IPS-18c (cell line): Measurements from ENCODE around the gene MGAT4B.
"Not testable (repeated sequence)": the region's sequence is repeated elsewhere in the genome, so short reads cannot be mapped to it uniquely, and the experiment has no call there.

Experiments
- H3K4me3 ChIP-seq: 2 replicates; pipeline ENCODE4 v1.7.0; 2013; ENCODE audit warnings: low read depth, mild to moderate bottlenecking, low read length, moderate library complexity; ENCODE audit not compliant: insufficient read depth
- H3K9me3 ChIP-seq: one replicate; pipeline ENCODE4 v1.6.1; 2013; ENCODE audit warnings: mild to moderate bottlenecking, low read length, moderate library complexity; ENCODE audit not compliant: control insufficient read depth, insufficient read depth

Gene MGAT4B

GRCh38 chr5:179806250-179807048 lies at the start of gene MGAT4B:
Gene MGAT4B (minus strand): TSS chr5:179806866. CDS start chr5:179806583, 283 bp downstream.
- Histone ChIP-seq H3K4me3 (peak within 1 kb of the TSS; percentile 73), H3K9me3 (no peaks in the 10 kb centered on the region)

DNA sequence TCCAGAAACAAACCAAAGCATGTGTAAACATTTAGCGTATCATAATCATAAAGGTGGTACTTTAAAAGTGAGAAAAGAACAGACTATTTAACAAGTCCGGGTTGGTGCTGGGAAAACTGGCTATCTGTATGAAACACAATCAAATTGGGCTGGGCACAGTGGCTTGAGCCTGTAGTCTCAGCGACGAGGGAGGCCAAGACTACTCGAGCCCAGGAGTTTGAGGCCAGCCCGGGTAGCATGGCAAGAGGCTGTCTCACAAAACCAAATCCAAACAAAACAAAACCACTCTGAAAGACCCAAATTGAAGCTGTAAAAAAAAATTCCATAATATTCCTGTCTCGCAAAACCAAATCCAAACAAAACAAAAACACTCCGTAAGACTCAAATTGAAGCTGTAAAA lies 47.7 kb upstream of the MGAT4B start:
- Histone ChIP-seq H3K4me3 (no peak overlapping the region), H3K9me3 (peaks cover 2% of the 10 kb centered on the region)

DNA sequence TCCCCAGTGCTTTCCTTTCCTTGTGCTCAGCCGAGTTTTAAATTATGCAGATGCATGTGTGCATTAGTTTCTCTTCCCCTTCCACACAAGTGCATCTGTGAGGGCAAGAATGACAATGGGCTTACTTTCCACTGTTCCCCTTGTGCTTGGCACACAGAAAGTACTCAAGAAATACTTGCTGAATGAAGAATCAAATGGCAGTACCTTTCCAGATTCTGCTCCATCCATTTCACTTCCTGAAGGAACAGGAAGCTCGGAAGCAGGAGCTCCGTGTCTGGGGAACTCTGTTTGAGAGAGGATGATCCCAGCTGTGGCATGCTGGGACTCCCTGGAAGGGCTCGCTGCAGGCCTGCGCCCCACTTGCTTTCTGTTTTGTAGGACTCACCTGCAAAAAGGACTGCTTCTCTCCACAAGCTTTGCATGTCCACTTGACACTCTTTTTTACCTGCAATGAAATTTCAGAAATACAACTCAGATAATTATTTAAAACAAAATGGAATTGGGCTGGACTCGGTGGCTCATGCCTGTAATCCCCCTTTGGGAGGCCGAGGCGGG lies 46.4 kb upstream of the MGAT4B start:
- H3K9me3 ChIP-seq, result peaks cover 2% of the 10 kb centered on the region
- no peak overlapping the region for H3K4me3 ChIP-seq

- H3K4me3 ChIP-seq, result no peak overlapping the region
- peaks cover 4% of the 10 kb centered on the region for H3K9me3 ChIP-seq
Observed at GRCh38 chr5:179841621-179842020, 35.0 kb upstream of the MGAT4B start.

- H3K4me3 ChIP-seq, result no peak overlapping the region
- H3K9me3 ChIP-seq, result peaks cover 4% of the 10 kb centered on the region
Observed at GRCh38 chr5:179840766-179841165, 34.1 kb upstream of the MGAT4B start.

GRCh38 chr5:179840321-179840720 lies 33.7 kb upstream of the MGAT4B start:
- Histone ChIP-seq H3K4me3 (no peak overlapping the region), H3K9me3 (peaks cover 2% of the 10 kb centered on the region)

DNA sequence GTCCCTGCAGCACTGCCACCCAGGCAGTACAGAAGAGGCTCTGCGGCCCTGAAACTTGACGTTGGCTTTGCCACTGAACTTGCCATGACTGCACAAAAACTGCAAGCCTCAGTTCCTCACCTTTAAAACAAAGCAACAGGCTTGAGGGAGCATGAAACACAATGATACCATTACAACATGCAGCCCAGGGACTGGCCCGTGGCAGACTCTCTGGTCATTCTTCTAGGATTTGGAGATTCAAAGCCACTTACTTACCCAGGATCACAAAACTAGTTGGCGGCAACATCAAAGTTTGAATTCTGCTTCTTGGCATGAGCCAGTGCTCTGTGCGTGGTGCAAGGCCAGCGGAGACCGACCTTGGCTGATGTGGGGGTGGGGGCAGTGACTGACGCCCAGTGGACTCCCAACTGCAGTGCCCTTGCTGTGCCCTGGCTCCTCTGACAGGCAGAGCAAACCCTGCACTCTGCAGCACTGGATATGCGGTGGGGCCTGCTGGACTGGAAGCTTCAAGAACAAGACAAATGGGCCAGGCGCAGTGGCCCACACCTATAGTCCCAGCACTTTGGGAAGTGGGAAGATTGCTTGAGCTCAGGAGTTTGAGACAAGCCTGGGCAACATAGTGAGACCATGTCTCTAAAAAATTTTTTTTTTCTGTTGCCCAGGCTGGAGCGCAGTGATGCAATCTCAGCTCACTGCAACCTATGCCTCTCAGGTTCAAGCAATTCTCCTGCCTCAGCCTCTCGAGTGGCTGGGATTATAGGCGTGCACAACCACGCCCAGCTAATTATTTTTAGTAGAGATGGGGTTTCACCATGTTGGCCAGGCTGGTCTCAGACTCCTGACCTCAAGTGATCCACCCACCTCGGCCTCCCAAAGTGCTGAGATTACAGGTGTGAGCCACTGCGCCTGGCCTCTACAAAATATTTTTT lies 32.9 kb upstream of the MGAT4B start:
- peaks cover 2% of the 10 kb centered on the region for H3K9me3 ChIP-seq
- no peak overlapping the region for H3K4me3 ChIP-seq

GRCh38 chr5:179837076-179838011 lies 30.7 kb upstream of the MGAT4B start:
- no peak overlapping the region for H3K4me3 ChIP-seq
- H3K9me3 ChIP-seq, result peaks cover 2% of the 10 kb centered on the region

- H3K9me3 ChIP-seq, result peaks cover 2% of the 10 kb centered on the region
Observed at GRCh38 chr5:179836225-179837019, 29.8 kb upstream of the MGAT4B start.

DNA sequence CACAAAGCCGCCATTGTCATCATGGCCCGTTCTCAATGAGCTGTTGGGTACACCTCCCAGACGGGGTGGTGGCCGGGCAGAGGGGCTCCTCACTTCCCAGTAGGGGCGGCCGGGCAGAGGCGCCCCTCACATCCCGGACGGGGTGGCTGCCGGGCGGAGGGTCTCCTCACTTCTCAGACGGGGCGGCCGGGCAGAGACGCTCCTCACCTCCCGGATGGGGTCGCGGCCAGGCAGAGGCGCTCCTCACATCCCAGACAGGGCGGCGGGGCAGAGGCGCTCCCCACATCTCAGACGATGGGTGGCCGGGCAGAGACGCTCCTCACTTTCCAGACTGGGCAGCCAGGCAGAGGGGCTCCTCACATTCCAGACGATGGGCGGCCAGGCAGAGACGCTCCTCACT lies 28.2 kb upstream of the MGAT4B start:
- H3K9me3 ChIP-seq, H3K4me3 ChIP-seq: not testable (repeated sequence)

More at GRCh38 chr5:179836225-179837019, 29.8 kb upstream of the MGAT4B start:
- H3K4me3 ChIP-seq, result no peak overlapping the region

DNA sequence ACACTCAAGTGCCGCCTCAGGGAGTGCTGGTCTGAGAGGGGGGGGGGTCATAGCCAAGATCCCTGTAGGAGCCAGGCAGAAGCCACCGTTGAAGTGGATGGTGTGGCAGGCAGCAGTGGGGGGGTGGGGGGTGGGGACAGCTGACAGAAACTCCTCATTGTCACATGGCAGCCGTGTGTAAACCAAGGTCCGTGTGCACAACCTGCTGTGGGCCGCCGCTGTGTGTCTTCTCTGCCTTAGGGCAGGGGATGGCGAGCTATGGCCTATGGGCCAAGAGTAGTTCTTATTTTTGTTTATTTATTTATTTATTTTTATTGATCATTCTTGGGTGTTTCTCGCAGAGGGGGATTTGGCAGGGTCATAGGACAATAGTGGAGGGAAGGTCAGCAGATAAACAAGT lies 27.5 kb upstream of the MGAT4B start:
- Histone ChIP-seq H3K9me3 (peaks cover 2% of the 10 kb centered on the region), H3K4me3 (no peak overlapping the region)

DNA sequence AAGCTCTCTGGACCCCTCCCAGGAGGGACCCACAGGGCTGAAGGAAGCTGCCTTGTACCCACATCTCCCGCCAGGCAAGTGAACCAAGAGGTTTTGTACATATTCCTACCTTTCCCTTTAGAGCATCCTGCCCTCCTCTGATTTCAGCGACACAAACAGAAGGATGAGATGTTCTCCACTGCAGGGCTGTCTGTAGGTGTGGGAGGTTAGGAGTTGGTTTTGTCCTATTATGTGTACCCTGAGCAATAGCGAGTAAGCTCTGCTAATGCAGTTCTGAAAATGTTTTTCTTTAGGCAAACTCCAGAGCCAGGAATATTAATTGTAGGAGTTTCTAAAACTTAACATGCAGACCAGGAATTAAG lies 27.0 kb upstream of the MGAT4B start:
- peaks cover 2% of the 10 kb centered on the region for H3K9me3 ChIP-seq
- H3K4me3 ChIP-seq, result no peak overlapping the region

- H3K4me3 ChIP-seq, result no peak overlapping the region
Observed at GRCh38 chr5:179833056-179833708, 26.5 kb upstream of the MGAT4B start.

DNA sequence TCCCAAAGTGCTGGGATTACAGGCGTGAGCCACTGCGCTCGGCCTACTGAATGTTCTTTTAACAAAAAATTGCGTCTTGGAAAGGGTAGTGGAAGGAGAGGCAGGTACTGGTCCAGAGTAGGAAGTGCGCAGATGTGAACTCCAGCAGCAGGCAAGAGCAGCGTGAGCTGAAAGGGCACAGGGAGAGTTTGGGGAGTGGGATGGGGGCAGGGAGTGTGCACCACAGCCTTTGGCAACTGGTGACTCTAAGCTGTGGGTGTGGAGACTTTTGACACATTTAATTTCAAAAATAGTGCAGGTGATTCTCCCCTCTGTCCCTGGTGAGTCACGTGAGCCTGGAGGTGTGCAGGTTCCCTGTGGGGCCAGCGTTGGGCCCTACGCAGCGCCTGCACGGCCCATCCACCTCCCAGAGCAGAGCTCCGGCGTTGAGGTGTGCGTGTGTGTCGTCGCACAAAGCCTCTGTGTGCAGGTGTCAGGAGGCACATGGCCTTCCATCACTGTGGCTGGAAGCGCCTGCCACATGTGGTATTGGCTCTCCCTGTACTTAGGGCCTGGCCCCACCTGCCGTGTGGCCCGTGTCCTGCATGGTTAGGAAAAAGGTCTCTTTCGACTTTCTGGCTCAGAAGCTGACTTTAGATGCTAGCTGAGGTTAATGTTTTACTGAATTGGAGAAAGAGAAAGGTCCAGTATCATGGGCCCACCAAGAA lies 25.5 kb upstream of the MGAT4B start:
- Histone ChIP-seq H3K4me3 (no peak overlapping the region), H3K9me3 (no peaks in the 10 kb centered on the region)

More at GRCh38 chr5:179833056-179833708, 26.5 kb upstream of the MGAT4B start:
- H3K9me3 ChIP-seq, result no peaks in the 10 kb centered on the region

- no peak overlapping the region for H3K4me3 ChIP-seq
- H3K9me3 ChIP-seq, result no peaks in the 10 kb centered on the region
Observed at GRCh38 chr5:179830818-179831468, 24.3 kb upstream of the MGAT4B start.
